T-cell (primary cell): ENCODE data around the gene TBCCD1. TPM values are rescaled to one million over a fixed set of nuclear protein-coding genes. Genes with fewer than 3 reads are reported as not detected.
"Not testable (repeated sequence)": the region's sequence is repeated elsewhere in the genome, so short reads cannot be mapped to it uniquely, and the experiment has no call there.

Experiments
- ATAC-seq, 4 experiments: fragments of 200-7000 bp in 3 of 4; fragments of 150-1000 bp in 1 of 4; cut with Tn5 transposase; replicated peaks in 1 of 4; 1 replicate in 3 of 4; 2 replicates in 1 of 4; pipeline ENCODE4 v1.10.0; 2021; ENCODE audit warnings: moderate library complexity in 3 of 4, mild to moderate bottlenecking in 2 of 4, moderate number of reproducible peaks in 1 of 4
- CTCF ChIA-PET, 2 donors: fragments of 300-600 bp; sonication (Branson Sonifier 250); formaldehyde crosslinking; loops; one replicate each; lab custom pipeline; 2022; ENCODE audit warnings: antibody characterized with exemption in 2 of 2; lab: Charles Lee
- POLR2A ChIA-PET, 2 donors: fragments of 300-600 bp; sonication (Branson Sonifier 250); formaldehyde crosslinking; loops; one replicate each; lab custom pipeline; 2022; ENCODE audit warnings: antibody characterized with exemption in 2 of 2; lab: Charles Lee
- DNase-seq, 35 experiments: peaks; one replicate each; pipeline versions ENCODE4 v3.0.0 to v3.0.0-alpha.2; 2013 to 2023
- H3K27ac ChIP-seq: one replicate; pipeline ENCODE4 v1.5.1; 2013; ENCODE audit warnings: low read length
- H3K27me3 ChIP-seq, 2 experiments: replicated peaks in 1 of 2; 1 replicate in 1 of 2; 2 replicates in 1 of 2; pipeline versions ENCODE4 v1.6.1 to v1.7.0; 2013; ENCODE audit warnings: low read length in 1 of 2, mixed read lengths in 1 of 2; ENCODE audit not compliant: control insufficient read depth in 2 of 2, insufficient read depth in 2 of 2; ENCODE audit errors: extremely low read depth in 1 of 2
- H3K36me3 ChIP-seq, 2 donors: 1 replicate in 1 of 2; 2 replicates in 1 of 2; pipeline versions ENCODE4 v1.6.1 to v1.7.0; 2013; ENCODE audit warnings: low read length in 1 of 2; ENCODE audit not compliant: control insufficient read depth in 2 of 2, insufficient read depth in 1 of 2; ENCODE audit errors: extremely low read depth in 1 of 2
- H3K4me1 ChIP-seq, 2 experiments: 1 replicate in 1 of 2; 2 replicates in 1 of 2; pipeline versions ENCODE4 v1.6.1 to v1.7.0; 2013; ENCODE audit warnings: low read length in 2 of 2, mixed read lengths in 1 of 2; ENCODE audit not compliant: insufficient read depth in 2 of 2, control insufficient read depth in 1 of 2; ENCODE audit errors: extremely low read depth in 1 of 2
- H3K4me3 ChIP-seq, 2 donors: 1 replicate in 1 of 2; 2 replicates in 1 of 2; pipeline versions ENCODE4 v1.5.1 to v1.7.0; 2013; ENCODE audit warnings: mild to moderate bottlenecking in 2 of 2, low read length in 1 of 2, moderate library complexity in 1 of 2; ENCODE audit not compliant: control insufficient read depth in 1 of 2; ENCODE audit errors: extremely low read depth in 1 of 2
- H3K9me3 ChIP-seq: 2 replicates; pipeline ENCODE4 v1.7.0; 2013
- H3K27ac Mint-ChIP-seq, 2 donors: one replicate each; pipeline ENCODE4 v1.8.0; 2020 to 2021; ENCODE audit warnings: mild to moderate bottlenecking in 2 of 2, mixed read lengths in 2 of 2
- H3K27me3 Mint-ChIP-seq, 2 donors: one replicate each; pipeline ENCODE4 v1.8.0; 2021 to 2022; ENCODE audit warnings: mixed read lengths in 2 of 2
- H3K36me3 Mint-ChIP-seq: one replicate; pipeline ENCODE4 v1.8.0; 2021; ENCODE audit warnings: mixed read lengths
- H3K4me1 Mint-ChIP-seq, 3 donors: one replicate each; pipeline ENCODE4 v1.8.0; 2020 to 2022; ENCODE audit warnings: mixed read lengths in 3 of 3, mild to moderate bottlenecking in 1 of 3
- H3K4me3 Mint-ChIP-seq, 3 donors: one replicate each; pipeline ENCODE4 v1.8.0; 2020 to 2022; ENCODE audit warnings: mild to moderate bottlenecking in 3 of 3, mixed read lengths in 3 of 3, moderate library complexity in 3 of 3
- H3K9me3 Mint-ChIP-seq, 3 donors: one replicate each; pipeline ENCODE4 v1.8.0; 2020 to 2022; ENCODE audit warnings: mixed read lengths in 3 of 3
- WGBS: methylation state at CpG from one replicate; pipeline ENCODE4 v1.1.5; 2013; ENCODE audit warnings: missing lambda C conversion rate; ENCODE audit not compliant: insufficient coverage; 5-methylcytosine and 5-hydroxymethylcytosine counted together
- total RNA-seq, 35 experiments: library from RNA in 6 of 35; stranded (reverse) in 6 of 35; fragments of 120-200 nt in 1 of 35; gene quantifications; one replicate each; pipeline versions ENCODE4 v1.2.1 to v1.2.4 and lab custom pipeline; 2013 to 2026

TBCCD1 gene
- total RNA-seq, 5 donors from 2014 or later (not counting 1 experiment from before 2014, with no cell fraction given): 16.1 to 17.4 (median 16.5) TPM

GRCh38 chr3:186538779-186539178 lies 28.4 kb downstream of the TBCCD1 start:
- WGBS: 71% methylated on average over 3 of the region's 3 CpGs

GRCh38 chr3:186536883-186537844 lies 30.0 kb downstream of the TBCCD1 start:
- H3K36me3 Mint-ChIP-seq: no peaks in the 10 kb centered on the region
- H3K27me3 ChIP-seq: no peaks in the 10 kb centered on the region
- H3K36me3 ChIP-seq: no peaks in the 10 kb centered on the region
- H3K4me1 Mint-ChIP-seq: peaks cover 31 to 44% (median 33%) of the 10 kb centered on the region in 3 donors
- no peak overlapping the region for H3K27ac Mint-ChIP-seq
- H3K9me3 ChIP-seq: no peaks in the 10 kb centered on the region
- no peak overlapping the region for H3K27ac ChIP-seq
- no peaks in the 10 kb centered on the region for H3K9me3 Mint-ChIP-seq
- no peak overlapping the region for H3K4me3 Mint-ChIP-seq
- POLR2A ChIA-PET: no interaction called here
- H3K4me1 ChIP-seq: peaks cover 18 to 24% of the 10 kb centered on the region in 2 experiments
- ATAC-seq (no peak), DNase-seq (no peak)
- CTCF ChIA-PET: interaction anchor here (0.6 to 3.5 kb wide), 3 partner anchors 18 to 593 kb away, joined by 4 to 23 read pairs (median 5); no protein-coding TSS in a partner anchor
- no peak overlapping the region for H3K4me3 ChIP-seq
- no peaks in the 10 kb centered on the region for H3K27me3 Mint-ChIP-seq

More at GRCh38 chr3:186538779-186539178, 28.4 kb downstream of the TBCCD1 start:
- no peak overlapping the region for H3K27ac Mint-ChIP-seq
- CTCF ChIA-PET: interaction anchor here (0.9 to 4.2 kb wide), 11 partner anchors 9 to 595 kb away, joined by 3 to 51 read pairs (median 12); no protein-coding TSS in a partner anchor
- no peaks in the 10 kb centered on the region for H3K36me3 ChIP-seq
- H3K4me1 ChIP-seq: peaks cover 11 to 14% of the 10 kb centered on the region in 2 experiments
- POLR2A ChIA-PET: interaction anchor here in 1 of 2 donors (1.0 kb wide), 1 partner anchor 31 kb away, joined by 7 read pairs; the partner anchor contains the start of gene DNAJB11
- H3K4me1 Mint-ChIP-seq: peaks cover 18 to 30% (median 24%) of the 10 kb centered on the region in 3 donors
- H3K9me3 ChIP-seq: no peaks in the 10 kb centered on the region
- no peaks in the 10 kb centered on the region for H3K27me3 ChIP-seq
- no peak overlapping the region for H3K4me3 Mint-ChIP-seq
- H3K27me3 Mint-ChIP-seq: no peaks in the 10 kb centered on the region
- H3K4me3 ChIP-seq: no peak overlapping the region
- H3K9me3 Mint-ChIP-seq: no peaks in the 10 kb centered on the region
- ATAC-seq: no peak
- H3K27ac ChIP-seq: no peak overlapping the region
- DNase-seq: no peak
- peaks cover 5% of the 10 kb centered on the region for H3K36me3 Mint-ChIP-seq

GRCh38 chr3:186534113-186534669 lies 32.9 kb downstream of the TBCCD1 start:
- Histone ChIP-seq H3K27ac (peak overlapping the region; percentile 17), H3K9me3 (no peaks in the 10 kb centered on the region), H3K27me3 (no peaks in the 10 kb centered on the region), H3K4me1 (peaks cover 27 to 29% of the 10 kb centered on the region in 2 experiments), H3K36me3 (no peaks in the 10 kb centered on the region), H3K4me3 (no peak overlapping the region)
- CTCF ChIA-PET: interaction anchor here in 1 of 2 donors (0.6 to 3.5 kb wide), 3 partner anchors 15 to 605 kb away, joined by 3 to 23 read pairs (median 6); partner anchors contain the start of gene RPL39L
- DNase-seq (peak in 21 of 35 experiments; percentile 5 to 74 (median 22)), ATAC-seq (peak; percentile 58 to 98 (median 82))
- 25% methylated on average over 4 of the region's 6 CpGs for WGBS
- POLR2A ChIA-PET: interaction anchor here (0.6 to 1.6 kb wide), 4 partner anchors 15 to 1908 kb away, joined by 3 to 9 read pairs (median 4); partner anchors contain the start of gene DNAJB11 (in 1 of the 2)
- peak overlapping the region in 1 of 2 donors; percentile 62 for H3K27ac Mint-ChIP-seq
- peaks cover 34 to 43% (median 36%) of the 10 kb centered on the region in 3 donors for H3K4me1 Mint-ChIP-seq
- H3K36me3 Mint-ChIP-seq: peaks cover 7% of the 10 kb centered on the region
- H3K27me3 Mint-ChIP-seq: no peaks in the 10 kb centered on the region
- H3K4me3 Mint-ChIP-seq: peak overlapping the region in 2 of 3 donors; percentile 10 to 25
- no peaks in the 10 kb centered on the region for H3K9me3 Mint-ChIP-seq

- no peaks in the 10 kb centered on the region for H3K27me3 Mint-ChIP-seq
- no peaks in the 10 kb centered on the region for H3K36me3 ChIP-seq
- ChIA-PET CTCF (interaction anchor here (0.6 to 0.8 kb wide), 3 partner anchors 84 to 551 kb away, joined by 3 to 6 read pairs (median 3); no protein-coding TSS in a partner anchor), POLR2A (interaction anchor here in 1 of 2 donors (0.6 to 1.1 kb wide), 2 partner anchors 13 to 47 kb away, joined by 3 read pairs; no protein-coding TSS in a partner anchor)
- H3K9me3 ChIP-seq: no peaks in the 10 kb centered on the region
- WGBS: no CpG with 5 or more reads among the region's 1 CpG
- H3K4me1 ChIP-seq: peaks cover 32 to 33% of the 10 kb centered on the region in 2 experiments
- H3K27ac Mint-ChIP-seq: no peak overlapping the region
- peaks cover 11% of the 10 kb centered on the region for H3K36me3 Mint-ChIP-seq
- no peaks in the 10 kb centered on the region for H3K9me3 Mint-ChIP-seq
- H3K27ac ChIP-seq: no peak overlapping the region
- H3K27me3 ChIP-seq: no peaks in the 10 kb centered on the region
- DNase-seq: no peak
- no peak overlapping the region for H3K4me3 ChIP-seq
- H3K4me1 Mint-ChIP-seq: peaks cover 41 to 54% (median 45%) of the 10 kb centered on the region in 3 donors
- no peak overlapping the region for H3K4me3 Mint-ChIP-seq
- no peak for ATAC-seq
Observed at GRCh38 chr3:186532598-186533072, 34.5 kb downstream of the TBCCD1 start.

- H3K36me3 ChIP-seq, H3K27me3 ChIP-seq, H3K4me3 ChIP-seq, DNase-seq, H3K27ac ChIP-seq, H3K9me3 Mint-ChIP-seq, CTCF ChIA-PET, ATAC-seq, H3K4me3 Mint-ChIP-seq, H3K9me3 ChIP-seq, H3K27me3 Mint-ChIP-seq, H3K27ac Mint-ChIP-seq, POLR2A ChIA-PET: not testable (repeated sequence)
- peaks cover 11% of the 10 kb centered on the region for H3K36me3 Mint-ChIP-seq
- H3K4me1 Mint-ChIP-seq: peaks cover 41 to 52% (median 45%) of the 10 kb centered on the region in 3 donors
- H3K4me1 ChIP-seq: peaks cover 32 to 33% of the 10 kb centered on the region in 2 experiments
- WGBS: no CpG with 5 or more reads among the region's 3 CpGs
Observed at GRCh38 chr3:186531694-186532093, 35.4 kb downstream of the TBCCD1 start.

GRCh38 chr3:186530415-186530814 lies 36.7 kb downstream of the TBCCD1 start:
- H3K27me3 ChIP-seq: no peaks in the 10 kb centered on the region
- Mint-ChIP-seq H3K9me3 (no peaks in the 10 kb centered on the region), H3K27me3 (no peaks in the 10 kb centered on the region), H3K4me1 (peaks cover 41 to 50% (median 45%) of the 10 kb centered on the region in 3 donors), H3K36me3 (peaks cover 16% of the 10 kb centered on the region), H3K27ac (no peak overlapping the region), H3K4me3 (no peak overlapping the region)
- DNase-seq (no peak), ATAC-seq (no peak)
- no peaks in the 10 kb centered on the region for H3K36me3 ChIP-seq
- H3K9me3 ChIP-seq: no peaks in the 10 kb centered on the region
- H3K4me1 ChIP-seq: peaks cover 32 to 33% of the 10 kb centered on the region in 2 experiments
- POLR2A ChIA-PET: no interaction called here
- H3K4me3 ChIP-seq: no peak overlapping the region
- H3K27ac ChIP-seq: no peak overlapping the region
- CTCF ChIA-PET: interaction anchor here in 1 of 2 donors (0.7 kb wide), 1 partner anchor 612 kb away, joined by 9 read pairs; no protein-coding TSS in a partner anchor
